Stimulated activated CD4-positive, alpha-beta T cell treated with anti-CD3 and anti-CD28 coated beads, Interleukin-1b, Interleukin-23, amount 100 ng/mL, for 24 hours (primary cell): ENCODE measurements around the gene PCDHGC5.

Experiments
- DNase-seq, 4 experiments: peaks; one replicate each; pipeline ENCODE4 v3.0.0-alpha.2; 2020; ENCODE audit warnings: low read depth in 4 of 4, low spot score in 1 of 4

Gene PCDHGC5

GRCh38 chr5:141490771-141491170, 1.9 kb downstream of the PCDHGC5 start:
- DNase-seq = no peak

GRCh38 chr5:141491323-141492167, 2.7 kb downstream of the PCDHGC5 start:
- DNase-seq = no peak

GRCh38 chr5:141492168-141492885, 3.4 kb downstream of the PCDHGC5 start:
- DNase-seq = no peak

- DNase-seq = no peak
Observed at GRCh38 chr5:141493500-141494422, 4.9 kb downstream of the PCDHGC5 start.

- no peak for DNase-seq
Observed at GRCh38 chr5:141494761-141495452, 6.0 kb downstream of the PCDHGC5 start.

GRCh38 chr5:141495453-141495811, 6.6 kb downstream of the PCDHGC5 start:
- DNase-seq = no peak

- no peak for DNase-seq
Observed at GRCh38 chr5:141496038-141496437, 7.2 kb downstream of the PCDHGC5 start.

GRCh38 chr5:141501761-141502160, 12.9 kb downstream of the PCDHGC5 start:
- no peak for DNase-seq

GRCh38 chr5:141503681-141504080, 14.8 kb downstream of the PCDHGC5 start:
- no peak for DNase-seq

- no peak for DNase-seq
Observed at GRCh38 chr5:141504216-141504615, 15.3 kb downstream of the PCDHGC5 start.

- DNase-seq = no peak
Observed at GRCh38 chr5:141506381-141507155, 17.7 kb downstream of the PCDHGC5 start.

- no peak for DNase-seq
Observed at GRCh38 chr5:141507387-141508091, 18.7 kb downstream of the PCDHGC5 start.

GRCh38 chr5:141508440-141508797, 19.5 kb downstream of the PCDHGC5 start:
- no peak for DNase-seq

GRCh38 chr5:141508798-141509611, 20.1 kb downstream of the PCDHGC5 start:
- no peak for DNase-seq

GRCh38 chr5:141510160-141510559, 21.3 kb downstream of the PCDHGC5 start:
- no peak for DNase-seq

GRCh38 chr5:141510850-141511601, 22.1 kb downstream of the PCDHGC5 start:
- DNase-seq = no peak

GRCh38 chr5:141511771-141512325, 23.0 kb downstream of the PCDHGC5 start:
- no peak for DNase-seq
